GM23338 (cell line): ENCODE results near the gene ZNF775. TPM values are rescaled to one million over a fixed set of nuclear protein-coding genes. Genes with fewer than 3 reads are reported as not detected.

Experiments
- ATAC-seq: fragments of 200-7000 bp; cut with Tn5 transposase; 3 replicates; pipeline ENCODE4 v1.9.1; 2020
- DNase-seq: peaks from one replicate; pipeline ENCODE4 v3.0.0-alpha.2; 2015; ENCODE audit warnings: low spot score
- H2AFZ ChIP-seq: fragments of 200-600 bp; sonication (generic); 2 replicates; pipeline ENCODE4 v1.8.0; 2016; ENCODE audit warnings: antibody characterized with exemption, mild to moderate bottlenecking, moderate library complexity
- H3F3A ChIP-seq: fragments of 200-600 bp; sonication (generic); replicated peaks from 2 replicates; pipeline ENCODE4 v1.8.0; 2017; ENCODE audit warnings: antibody characterized with exemption, mixed run types, low read depth
- H3K27ac ChIP-seq: fragments of 200-600 bp; sonication (generic); 2 replicates; pipeline ENCODE4 v1.6.1; 2016; ENCODE audit warnings: low read depth
- H3K27me3 ChIP-seq: fragments of 200-600 bp; sonication (generic); 2 replicates; pipeline ENCODE4 v1.8.0; 2016; ENCODE audit warnings: mild to moderate bottlenecking, mixed run types, moderate library complexity; ENCODE audit not compliant: insufficient read depth
- H3K36me3 ChIP-seq: fragments of 200-600 bp; sonication (generic); 2 replicates; pipeline ENCODE4 v1.8.0; 2016; ENCODE audit warnings: mild to moderate bottlenecking; ENCODE audit not compliant: insufficient read depth
- H3K4me1 ChIP-seq: fragments of 200-600 bp; sonication (generic); 2 replicates; pipeline ENCODE4 v1.8.0; 2016; ENCODE audit warnings: mild to moderate bottlenecking, moderate library complexity; ENCODE audit not compliant: insufficient read depth
- H3K4me2 ChIP-seq: fragments of 200-600 bp; sonication (generic); 2 replicates; pipeline ENCODE4 v1.7.1; 2017; ENCODE audit warnings: mixed run types
- H3K4me3 ChIP-seq: fragments of 200-600 bp; sonication (generic); 2 replicates; pipeline ENCODE4 v1.6.1; 2016; ENCODE audit warnings: mixed run types
- H3K79me2 ChIP-seq: fragments of 200-600 bp; sonication (generic); replicated peaks from 2 replicates; pipeline ENCODE4 v1.8.0; 2017; ENCODE audit warnings: mild to moderate bottlenecking; ENCODE audit not compliant: insufficient read depth
- H3K9me2 ChIP-seq: fragments of 200-600 bp; sonication (generic); 2 replicates; pipeline ENCODE4 v1.8.0; 2017; ENCODE audit not compliant: insufficient read depth
- H4K20me1 ChIP-seq: fragments of 200-600 bp; sonication (generic); replicated peaks from 2 replicates; pipeline ENCODE4 v1.8.0; 2017; ENCODE audit warnings: mild to moderate bottlenecking; ENCODE audit not compliant: insufficient read depth
- H3K27ac Mint-ChIP-seq: 2 replicates; pipeline ENCODE4 v1.8.0; 2020; ENCODE audit warnings: inconsistent platforms, mild to moderate bottlenecking, moderate library complexity, mixed read lengths
- H3K27me3 Mint-ChIP-seq: 3 replicates; pipeline ENCODE4 v1.8.0; 2022; ENCODE audit warnings: low read depth, mild to moderate bottlenecking, moderate library complexity, mixed read lengths, inconsistent platforms; ENCODE audit not compliant: insufficient read depth, poor library complexity
- H3K36me3 Mint-ChIP-seq: 3 replicates; pipeline ENCODE4 v1.8.0; 2021; ENCODE audit warnings: low read depth, mild to moderate bottlenecking, inconsistent platforms, moderate library complexity, mixed read lengths
- H3K4me1 Mint-ChIP-seq: 3 replicates; pipeline ENCODE4 v1.8.0; 2020; ENCODE audit warnings: mild to moderate bottlenecking, inconsistent platforms, mixed read lengths
- H3K4me3 Mint-ChIP-seq: 3 replicates; pipeline ENCODE4 v1.8.0; 2021; ENCODE audit warnings: moderate library complexity, mild to moderate bottlenecking, inconsistent platforms, mixed read lengths
- H3K9me3 Mint-ChIP-seq: 3 replicates; pipeline ENCODE4 v1.8.0; 2020; ENCODE audit warnings: moderate library complexity, mild to moderate bottlenecking, inconsistent platforms, mixed read lengths
- EZH2 ChIP-seq: fragments of 200-600 bp; sonication (generic); IDR thresholded peaks from one replicate; pipeline ENCODE4 v1.8.0; 2017; ENCODE audit warnings: antibody characterized with exemption, mild to moderate bottlenecking, low read depth; ENCODE audit not compliant: unreplicated experiment
- JUNB ChIP-seq: IDR thresholded peaks from one replicate; pipeline ENCODE4 v1.6.1; 2016; ENCODE audit warnings: antibody characterized with exemption; ENCODE audit not compliant: unreplicated experiment
- NANOG ChIP-seq: IDR thresholded peaks from 2 replicates; pipeline ENCODE4 v1.6.1; 2016; ENCODE audit warnings: antibody characterized with exemption, borderline replicate concordance
- POLR2AphosphoS5 ChIP-seq: IDR thresholded peaks from 2 replicates; pipeline ENCODE4 v1.6.1; 2016; ENCODE audit warnings: antibody characterized with exemption, low read depth
- STAT1 ChIP-seq: IDR thresholded peaks from one replicate; pipeline ENCODE4 v1.6.1; 2016; ENCODE audit warnings: antibody characterized with exemption; ENCODE audit not compliant: unreplicated experiment
- ZNF114 ChIP-seq: fragments of 250-450 bp; sonication (Bioruptor Pico); IDR thresholded peaks from 2 replicates; pipeline ENCODE4 v1.5.0; 2020; ENCODE audit warnings: mild to moderate bottlenecking, moderate library complexity
- ZNF331 ChIP-seq: fragments of 250-450 bp; sonication (Bioruptor Pico); IDR thresholded peaks from 2 replicates; pipeline ENCODE4 v1.5.0; 2020; ENCODE audit warnings: low read depth, mild to moderate bottlenecking, moderate library complexity
- polyA plus RNA-seq: library from polyadenylated mRNA; unstranded; fragments of >200 nt; fragmentation: Nextera tagmentation; extraction: Ambion mirVana; gene quantifications from 2 replicates; pipeline ENCODE4 v1.2.1, GENCODE V29; 2016
- total RNA-seq: library from RNA; depleted of rRNA; stranded (reverse); fragments of >200 nt; shearing (Covaris generic); gene quantifications from 2 replicates; pipeline ENCODE4 v1.2.3, GENCODE V29; 2014
- TF ChIP-seq, protein P1 (sequence below), 2 experiments: fragments of 200-600 bp in 1 of 2; sonication (generic) in 1 of 2; conservative IDR thresholded peaks; 2 replicates each; pipeline versions ENCODE4 v1.5.1 to v1.6.1; 2016 to 2017; ENCODE audit warnings: antibody characterized with exemption in 2 of 2, low read depth in 2 of 2, mild to moderate bottlenecking in 2 of 2, moderate library complexity in 1 of 2
- TF ChIP-seq, protein P2 (sequence below): IDR thresholded peaks from one replicate; pipeline ENCODE4 v1.6.1; 2018; ENCODE audit warnings: antibody characterized with exemption; ENCODE audit not compliant: unreplicated experiment

Gene ZNF775
- total and polyA plus RNA-seq, 2 experiments from 2014 or later: 4.5 to 38.2 TPM

- TF ChIP-seq, protein P1, sequence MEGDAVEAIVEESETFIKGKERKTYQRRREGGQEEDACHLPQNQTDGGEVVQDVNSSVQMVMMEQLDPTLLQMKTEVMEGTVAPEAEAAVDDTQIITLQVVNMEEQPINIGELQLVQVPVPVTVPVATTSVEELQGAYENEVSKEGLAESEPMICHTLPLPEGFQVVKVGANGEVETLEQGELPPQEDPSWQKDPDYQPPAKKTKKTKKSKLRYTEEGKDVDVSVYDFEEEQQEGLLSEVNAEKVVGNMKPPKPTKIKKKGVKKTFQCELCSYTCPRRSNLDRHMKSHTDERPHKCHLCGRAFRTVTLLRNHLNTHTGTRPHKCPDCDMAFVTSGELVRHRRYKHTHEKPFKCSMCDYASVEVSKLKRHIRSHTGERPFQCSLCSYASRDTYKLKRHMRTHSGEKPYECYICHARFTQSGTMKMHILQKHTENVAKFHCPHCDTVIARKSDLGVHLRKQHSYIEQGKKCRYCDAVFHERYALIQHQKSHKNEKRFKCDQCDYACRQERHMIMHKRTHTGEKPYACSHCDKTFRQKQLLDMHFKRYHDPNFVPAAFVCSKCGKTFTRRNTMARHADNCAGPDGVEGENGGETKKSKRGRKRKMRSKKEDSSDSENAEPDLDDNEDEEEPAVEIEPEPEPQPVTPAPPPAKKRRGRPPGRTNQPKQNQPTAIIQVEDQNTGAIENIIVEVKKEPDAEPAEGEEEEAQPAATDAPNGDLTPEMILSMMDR (conservative IDR thresholded peaks at IDR 0.05; ENCODE audit: low read depth in 2 of 2): peak; percentile 30 to 70; a peak in 3 of 4 replicates
- TF ChIP-seq ZNF114 (CRISPR knock-in tag) (no peak), STAT1 (no peak), ZNF331 (CRISPR knock-in tag) (no peak), NANOG (no peak), EZH2 (no peak), JUNB (no peak)
- TF ChIP-seq, protein P2, sequence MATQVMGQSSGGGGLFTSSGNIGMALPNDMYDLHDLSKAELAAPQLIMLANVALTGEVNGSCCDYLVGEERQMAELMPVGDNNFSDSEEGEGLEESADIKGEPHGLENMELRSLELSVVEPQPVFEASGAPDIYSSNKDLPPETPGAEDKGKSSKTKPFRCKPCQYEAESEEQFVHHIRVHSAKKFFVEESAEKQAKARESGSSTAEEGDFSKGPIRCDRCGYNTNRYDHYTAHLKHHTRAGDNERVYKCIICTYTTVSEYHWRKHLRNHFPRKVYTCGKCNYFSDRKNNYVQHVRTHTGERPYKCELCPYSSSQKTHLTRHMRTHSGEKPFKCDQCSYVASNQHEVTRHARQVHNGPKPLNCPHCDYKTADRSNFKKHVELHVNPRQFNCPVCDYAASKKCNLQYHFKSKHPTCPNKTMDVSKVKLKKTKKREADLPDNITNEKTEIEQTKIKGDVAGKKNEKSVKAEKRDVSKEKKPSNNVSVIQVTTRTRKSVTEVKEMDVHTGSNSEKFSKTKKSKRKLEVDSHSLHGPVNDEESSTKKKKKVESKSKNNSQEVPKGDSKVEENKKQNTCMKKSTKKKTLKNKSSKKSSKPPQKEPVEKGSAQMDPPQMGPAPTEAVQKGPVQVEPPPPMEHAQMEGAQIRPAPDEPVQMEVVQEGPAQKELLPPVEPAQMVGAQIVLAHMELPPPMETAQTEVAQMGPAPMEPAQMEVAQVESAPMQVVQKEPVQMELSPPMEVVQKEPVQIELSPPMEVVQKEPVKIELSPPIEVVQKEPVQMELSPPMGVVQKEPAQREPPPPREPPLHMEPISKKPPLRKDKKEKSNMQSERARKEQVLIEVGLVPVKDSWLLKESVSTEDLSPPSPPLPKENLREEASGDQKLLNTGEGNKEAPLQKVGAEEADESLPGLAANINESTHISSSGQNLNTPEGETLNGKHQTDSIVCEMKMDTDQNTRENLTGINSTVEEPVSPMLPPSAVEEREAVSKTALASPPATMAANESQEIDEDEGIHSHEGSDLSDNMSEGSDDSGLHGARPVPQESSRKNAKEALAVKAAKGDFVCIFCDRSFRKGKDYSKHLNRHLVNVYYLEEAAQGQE: no peak
These were observed 846 bp upstream of the ZNF775 start (continued) for GRCh38 chr7:150378115-150378852.

DNA sequence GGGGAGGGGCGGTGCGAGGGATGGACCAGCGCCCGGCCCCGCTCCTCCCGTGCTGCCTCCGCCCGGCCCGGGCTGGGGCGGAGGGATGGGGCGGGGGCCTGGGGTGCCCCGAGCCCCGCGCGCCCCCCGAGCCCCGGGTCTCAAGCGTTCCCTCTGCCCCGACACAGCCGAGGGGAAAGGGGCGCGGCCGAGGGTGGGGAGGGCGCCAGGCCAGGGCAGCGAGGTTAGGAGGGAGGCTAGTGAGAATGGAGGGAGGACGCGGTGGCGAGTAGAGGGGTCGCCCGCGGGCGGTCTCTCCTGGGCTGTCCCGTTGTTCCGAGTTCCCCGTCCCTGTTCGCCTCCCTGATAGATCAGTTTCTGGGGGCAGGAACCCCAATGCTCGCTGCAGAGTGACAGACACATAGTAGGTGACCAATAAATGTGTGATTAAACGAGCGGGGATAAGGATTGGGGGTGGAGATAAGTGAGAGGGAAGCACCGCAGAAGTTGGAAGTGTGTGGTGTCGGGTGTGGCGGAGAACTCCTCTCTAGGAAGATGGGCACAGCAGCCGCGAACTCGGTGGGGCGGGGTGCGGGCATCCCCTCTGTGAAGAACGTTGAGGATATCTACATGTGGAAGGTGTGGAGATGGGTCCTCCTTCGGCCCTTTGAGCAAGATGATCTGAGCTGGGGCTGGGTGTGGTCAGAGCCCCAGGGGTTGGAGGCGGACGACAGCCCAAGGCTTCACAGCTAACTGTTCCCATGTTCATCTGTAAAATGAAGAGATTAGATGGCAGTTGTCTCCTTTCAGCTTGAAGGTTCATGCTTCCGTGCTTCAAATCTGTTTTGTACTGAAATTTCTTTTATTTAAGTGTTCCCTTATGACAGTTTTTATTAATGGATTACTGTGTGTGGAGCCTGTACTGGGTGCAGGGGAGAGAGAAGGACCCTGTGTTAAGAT lies 580 bp downstream of the ZNF775 start:
- Histone ChIP-seq H3K27me3 (no peaks in the 10 kb centered on the region), H4K20me1 (no peaks in the 10 kb centered on the region; the same call in none of the 2 replicates), H3K4me3 (peak overlapping the region; percentile 98), H3F3A (peaks cover 50% of the 10 kb centered on the region), H3K36me3 (no peaks in the 10 kb centered on the region), H2AFZ (0 out of 2 replicates have a peak overlapping the region, but pooled peaks have one; percentile 28), H3K9me2 (no peaks in the 10 kb centered on the region), H3K79me2 (peaks cover 46% of the 10 kb centered on the region), H3K4me2 (peak overlapping the region; percentile 98), H3K27ac (peak overlapping the region; percentile 93), H3K4me1 (peaks cover 68% of the 10 kb centered on the region)
- Mint-ChIP-seq H3K4me1 (peaks cover 78% of the 10 kb centered on the region), H3K36me3 (peaks cover 14% of the 10 kb centered on the region), H3K27ac (peak overlapping the region; percentile 86), H3K9me3 (no peaks in the 10 kb centered on the region), H3K4me3 (peak overlapping the region; percentile 88), H3K27me3 (peaks cover 29% of the 10 kb centered on the region)
- ATAC-seq (peak; percentile 0), DNase-seq (no peak)
- TF ChIP-seq JUNB (no peak), POLR2AphosphoS5 (0 out of 2 replicates have a peak, but pooled peaks have one; percentile 9)
